Activated T-cell treated with anti-CD3 and anti-CD28 coated beads, Interleukin-2, amount 50 U/mL, for 4 hours (primary cell): ENCODE data around the gene LFNG. TPM values are rescaled to one million over a fixed set of nuclear protein-coding genes. Genes with fewer than 3 reads are reported as not detected.

ENCODE experiments used
- total RNA-seq, 3 donors: library from RNA; stranded (reverse); gene quantifications; one replicate each; pipeline ENCODE4 v1.2.1, GENCODE V29; 2021

LFNG gene
- total RNA-seq, 3 donors from 2014 or later = 16.1 to 17.7 (median 17.7) TPM

Other genes starting within 250 kb of the LFNG start
- 10 to 100 TPM; 51.9 to 54.0 (median 53.9) TPM for gene SNX8, start 205.3 kb upstream of the LFNG start, total RNA-seq
- gene EIF3B, start 164.9 kb upstream of the LFNG start, total RNA-seq = 100 to 1,000 TPM; 448 to 483 (median 474) TPM
- gene CHST12, start 116.2 kb upstream of the LFNG start, total RNA-seq = 1 to 10 TPM; 4.9 to 6.5 (median 5.9) TPM
- not detected for gene GRIFIN, start 43.4 kb upstream of the LFNG start, total RNA-seq
- gene BRAT1, start 35.8 kb downstream of the LFNG start, total RNA-seq = 10 to 100 TPM; 40.7 to 55.0 (median 42.6) TPM
- 10 to 100 TPM in 1 of 3 donors, 1 to 10 TPM in 2; 8.9 to 10.4 (median 9.0) TPM for gene IQCE, start 39.2 kb downstream of the LFNG start, total RNA-seq
- gene TTYH3, start 112.2 kb downstream of the LFNG start, total RNA-seq = 10 to 100 TPM; 13.4 to 17.3 (median 15.2) TPM
- under 1 TPM in 1 of 3 donors, not detected in 2; 0.03 TPM for gene AMZ1, start 168.4 kb downstream of the LFNG start, total RNA-seq